HG03064 (cell line): ENCODE data around the gene CDC42EP3.

Experiments
- ATAC-seq: cut with Tn5 transposase; IDR thresholded peaks from one replicate; pipeline ENCODE4 v1.9.1; 2021; ENCODE audit warnings: low read depth; ENCODE audit not compliant: unreplicated experiment

The CDC42EP3 gene

DNA sequence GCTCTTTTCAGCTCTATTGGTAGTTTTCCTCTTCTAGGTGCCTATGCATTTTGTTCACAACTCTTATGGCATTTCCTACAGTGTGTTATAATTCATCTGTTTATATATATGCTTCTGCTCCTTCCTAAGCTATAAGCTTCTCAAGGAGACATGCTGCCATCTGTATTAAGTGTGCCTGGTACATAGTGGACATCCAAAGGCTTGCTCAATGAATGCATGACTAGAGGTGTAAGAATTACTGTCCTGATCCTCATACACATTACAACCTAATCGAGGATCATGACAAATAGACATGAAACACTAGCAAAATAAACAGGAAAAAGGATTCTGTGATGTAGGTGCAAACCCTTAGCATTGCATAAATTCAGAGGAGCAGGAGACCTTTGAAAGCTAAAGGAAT is 50.2 kb downstream of the CDC42EP3 start:
- no peak for ATAC-seq

GRCh38 chr2:37619959-37620300 is 51.5 kb downstream of the CDC42EP3 start:
- ATAC-seq = no peak

DNA sequence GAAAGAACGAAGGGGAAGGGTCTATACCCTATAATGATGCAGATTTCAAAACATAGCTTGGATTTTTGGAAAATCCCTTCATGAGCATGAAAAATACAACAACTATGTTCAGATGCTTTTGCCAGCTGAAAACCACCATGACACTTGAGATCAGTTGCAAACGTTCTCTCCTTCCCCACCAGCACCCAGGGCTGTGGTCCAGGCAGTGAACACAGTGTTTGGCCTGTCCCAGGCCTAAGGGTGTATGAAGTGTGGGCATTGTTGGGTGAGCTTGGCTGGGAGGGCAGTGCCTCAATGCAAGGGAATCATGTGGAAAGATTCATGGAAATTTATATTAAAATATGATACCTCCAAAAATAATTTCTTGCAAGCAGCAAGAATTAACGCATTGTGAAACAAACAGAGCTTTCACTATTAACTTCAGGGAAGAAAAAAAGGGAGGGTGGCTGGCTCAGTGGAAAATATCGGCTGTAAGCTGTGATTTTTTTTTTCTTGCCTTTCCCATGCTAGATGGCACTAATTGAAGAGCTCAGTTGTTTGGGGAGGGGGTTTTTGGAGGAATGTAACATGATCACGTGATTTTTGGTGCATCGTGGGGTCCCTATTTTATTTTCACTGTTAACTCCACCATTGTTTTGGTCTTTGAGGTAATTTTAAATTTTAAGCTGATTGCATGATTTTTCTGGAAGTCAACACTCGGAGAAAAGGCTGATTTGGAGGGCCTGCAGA is 52.0 kb downstream of the CDC42EP3 start:
- no peak for ATAC-seq

DNA sequence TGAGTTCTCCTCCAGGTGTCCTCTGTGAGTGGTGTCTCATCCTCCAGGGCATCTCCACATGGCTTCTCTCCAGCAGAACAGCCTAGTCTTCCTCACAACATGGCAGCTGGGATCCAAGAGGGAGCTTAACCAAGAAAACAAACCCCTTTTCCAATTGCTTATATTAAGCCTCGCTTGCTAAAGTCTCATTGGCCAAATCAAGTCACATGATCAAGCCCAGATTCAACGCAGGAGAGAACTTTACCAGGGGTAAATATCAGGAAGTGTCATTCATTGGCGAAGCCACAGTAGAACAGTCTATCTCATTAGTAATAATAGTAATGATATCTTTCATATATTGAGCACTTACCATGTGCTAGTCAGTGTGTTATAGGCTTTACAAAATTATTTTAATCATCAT is 53.1 kb downstream of the CDC42EP3 start:
- no peak for ATAC-seq

DNA sequence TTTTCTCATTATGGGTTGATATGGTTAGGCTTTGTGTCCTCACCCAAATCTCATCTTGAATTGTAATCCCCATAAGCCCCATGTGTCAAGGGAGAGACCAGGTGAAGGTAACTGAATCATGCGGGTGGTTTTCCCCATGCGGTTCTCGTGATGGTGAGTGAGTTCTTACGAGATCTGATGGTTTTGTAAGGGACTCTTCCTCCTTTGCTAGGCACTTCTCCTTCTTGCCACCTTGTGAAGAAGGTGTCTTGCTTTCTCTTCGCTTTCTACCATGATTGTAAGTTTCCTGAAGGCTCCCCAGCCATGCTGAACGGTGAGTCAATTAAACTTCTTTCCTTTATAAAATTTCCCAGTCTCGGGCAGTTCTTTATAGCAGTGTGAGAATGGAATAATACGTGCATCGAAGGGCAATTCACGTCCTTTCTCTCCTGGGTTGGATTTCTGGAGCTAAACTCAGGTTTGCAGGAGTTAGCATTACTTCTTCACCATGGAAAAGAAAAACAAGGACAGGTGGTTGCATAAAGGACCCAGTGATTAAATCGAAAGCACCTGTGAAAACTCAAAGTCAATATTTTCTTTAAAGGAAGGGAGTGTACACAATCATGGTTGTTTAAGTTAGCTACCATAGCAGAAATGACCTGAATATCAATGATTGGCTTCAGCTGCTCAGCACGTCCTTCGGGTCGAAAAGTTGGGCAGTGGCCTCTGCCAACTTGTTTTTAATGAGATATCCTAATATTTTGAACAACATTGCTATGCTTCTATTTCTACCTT is 54.1 kb downstream of the CDC42EP3 start:
- ATAC-seq = no peak

GRCh38 chr2:37616677-37617005 is 54.8 kb downstream of the CDC42EP3 start:
- ATAC-seq = no peak

DNA sequence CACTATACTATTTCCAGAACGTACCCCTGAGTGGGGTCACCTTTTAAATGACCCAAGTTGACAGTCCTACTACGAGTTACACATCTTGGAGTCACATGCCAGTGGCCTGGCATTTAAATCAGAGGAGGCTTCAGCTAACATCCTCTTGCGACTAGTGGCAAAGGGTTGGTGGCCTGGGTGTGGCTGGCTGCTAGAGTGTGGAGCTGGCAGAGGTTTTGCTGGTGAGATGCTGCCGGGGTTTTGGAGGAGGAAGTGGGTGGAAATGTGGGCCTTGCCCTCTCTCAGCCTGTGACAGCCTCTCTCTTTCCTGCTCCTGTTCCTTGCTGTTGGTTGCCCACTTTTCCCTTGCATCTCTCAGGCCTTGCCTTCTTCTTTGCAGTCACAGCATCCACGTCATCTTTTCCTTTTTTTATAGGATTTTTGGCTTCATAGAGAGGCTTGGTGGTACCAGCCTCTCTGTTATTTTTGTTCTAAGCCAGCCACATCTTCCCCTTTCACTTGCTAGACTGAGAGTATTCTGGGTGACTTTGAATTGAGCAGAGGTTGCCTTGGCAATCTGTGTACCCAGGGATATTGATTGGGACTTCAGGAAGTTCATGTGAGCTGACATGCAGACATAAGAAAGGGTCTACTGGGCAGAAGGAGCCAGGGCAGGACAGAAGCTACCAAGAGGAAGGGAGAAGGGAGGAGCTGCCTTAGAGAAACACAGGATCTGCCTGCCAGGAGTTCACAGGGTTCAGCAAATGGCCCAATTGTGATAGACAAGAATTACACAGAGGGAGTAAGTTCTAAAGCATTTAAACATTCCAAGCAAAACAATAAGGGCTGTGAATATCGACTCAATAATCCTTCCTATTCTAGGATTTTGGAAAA is 55.4 kb downstream of the CDC42EP3 start:
- no peak for ATAC-seq

- no peak for ATAC-seq
These were observed 57.2 kb downstream of the CDC42EP3 start for GRCh38 chr2:37614061-37614738.

DNA sequence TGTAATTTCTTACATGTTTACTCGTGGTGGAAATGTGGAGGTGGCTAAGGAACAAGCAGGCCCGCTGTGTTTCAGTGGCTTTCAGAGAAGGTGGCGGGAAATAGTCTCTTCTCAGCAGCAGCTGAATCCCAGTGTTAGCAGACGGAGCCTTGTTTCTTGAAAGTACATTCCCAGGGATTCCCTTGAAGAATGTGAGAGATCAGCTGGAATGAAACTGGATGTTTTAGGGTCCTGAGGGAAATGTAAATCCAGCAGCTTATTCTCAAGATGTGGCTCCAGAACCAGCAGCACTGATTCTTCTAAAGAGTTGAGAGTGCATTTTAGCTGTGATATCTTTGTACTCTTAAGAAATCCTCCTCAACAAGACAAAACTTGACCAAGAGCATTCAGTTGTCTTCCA is 59.1 kb downstream of the CDC42EP3 start:
- ATAC-seq = no peak

GRCh38 chr2:37610638-37611289 is 60.7 kb downstream of the CDC42EP3 start:
- no peak for ATAC-seq

DNA sequence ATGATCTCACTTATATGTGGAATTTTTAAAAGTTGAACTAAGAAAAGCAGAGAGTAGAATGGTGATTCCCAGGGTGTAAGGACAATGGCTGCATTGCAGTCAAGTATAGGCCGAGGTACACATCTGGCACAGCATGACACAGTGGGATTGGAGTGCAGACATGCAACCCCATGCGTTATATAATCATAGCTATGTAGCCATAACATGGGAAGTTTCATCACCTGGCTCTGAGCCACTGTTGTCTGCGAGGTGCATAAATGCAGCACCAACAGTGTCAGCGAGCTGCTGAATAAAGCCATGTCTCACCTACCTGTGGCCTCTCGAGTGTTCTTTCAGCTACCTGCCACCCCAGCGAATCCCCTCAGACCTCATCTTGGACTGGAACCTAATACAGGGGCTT is 61.7 kb downstream of the CDC42EP3 start:
- no peak for ATAC-seq

- ATAC-seq = no peak
These were observed 66.7 kb downstream of the CDC42EP3 start for GRCh38 chr2:37604716-37605115.

GRCh38 chr2:37602702-37603101 is 68.7 kb downstream of the CDC42EP3 start:
- ATAC-seq = no peak

DNA sequence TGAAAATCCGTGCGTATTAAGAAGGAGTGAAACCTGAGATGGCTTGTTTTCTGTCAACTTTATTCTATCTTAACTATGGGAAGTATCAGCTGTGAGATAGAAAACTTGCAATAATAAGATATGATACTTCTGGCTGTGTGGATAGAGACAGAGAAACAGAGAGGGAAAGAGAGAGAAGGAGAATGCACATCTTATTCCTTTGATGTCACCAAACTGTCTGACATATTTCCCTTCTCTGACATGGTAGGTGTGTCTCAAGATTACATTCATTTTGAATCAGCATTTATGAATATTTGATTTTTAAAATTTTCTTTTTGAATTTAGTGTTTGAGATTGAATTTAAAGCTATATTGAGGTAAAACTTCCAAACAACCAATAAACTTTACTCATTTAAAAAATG is 69.4 kb downstream of the CDC42EP3 start:
- ATAC-seq = no peak

DNA sequence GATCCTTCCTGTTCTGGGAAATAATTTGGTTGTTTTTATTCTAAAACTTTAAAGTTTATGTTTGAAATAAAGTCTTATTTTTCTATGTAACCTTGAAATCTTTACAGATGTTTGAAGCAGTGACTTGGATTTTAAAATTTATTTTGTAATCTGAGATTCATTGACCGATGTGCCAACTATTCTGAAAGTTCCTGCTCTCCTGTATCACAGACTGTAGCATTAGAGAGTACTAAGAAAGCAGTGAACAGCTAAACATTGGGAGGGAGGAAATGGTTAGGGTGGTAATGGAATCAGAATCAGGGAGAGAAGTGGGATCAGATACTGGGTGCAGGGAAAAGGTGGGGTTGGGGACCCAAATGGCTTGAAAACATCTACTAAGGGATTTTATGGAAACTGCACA is 69.9 kb downstream of the CDC42EP3 start:
- no peak for ATAC-seq

- ATAC-seq = peak; percentile 78
These were observed 70.7 kb downstream of the CDC42EP3 start for GRCh38 chr2:37600735-37601134.

- ATAC-seq = no peak
These were observed 71.5 kb downstream of the CDC42EP3 start for GRCh38 chr2:37599688-37600525.

DNA sequence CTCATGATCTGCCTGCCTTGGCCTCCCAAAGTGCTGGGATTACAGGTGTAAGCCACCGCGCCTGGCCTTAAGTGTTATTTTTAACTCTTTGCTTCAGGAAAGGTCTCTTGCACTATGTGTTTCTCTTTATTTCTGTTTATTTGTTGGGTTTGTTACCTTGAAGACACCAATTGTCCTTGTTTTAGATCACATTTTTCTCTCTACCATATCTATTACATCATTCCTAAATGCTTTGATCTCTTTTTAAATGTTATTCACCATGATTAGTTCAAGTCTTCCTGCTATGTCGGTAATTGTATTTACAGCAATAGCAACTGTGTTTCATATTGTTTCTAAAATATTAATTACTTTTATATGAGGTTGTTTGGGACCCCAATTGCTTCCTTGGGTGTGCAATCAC is 77.7 kb downstream of the CDC42EP3 start:
- ATAC-seq = no peak

GRCh38 chr2:37593024-37593423 is 78.4 kb downstream of the CDC42EP3 start:
- no peak for ATAC-seq
